Testis (tissue), 2 donors: ENCODE results near the gene SCRN1.

Experiments used
- CTCF ChIP-seq, 3 experiments: fragments of 450-650 bp in 2 of 3; fragments of 200-600 bp in 1 of 3; sonication (generic) in 1 of 3; IDR thresholded peaks; one replicate each; pipeline ENCODE4 v1.5.1; 2016 to 2019; ENCODE audit warnings: antibody characterized with exemption in 3 of 3, mild to moderate bottlenecking in 2 of 3, moderate library complexity in 1 of 3
- POLR2A ChIP-seq: fragments of 450-650 bp; IDR thresholded peaks from one replicate; pipeline ENCODE4 v1.6.1; 2017; ENCODE audit warnings: antibody characterized with exemption, mild to moderate bottlenecking, moderate library complexity

- TF ChIP-seq CTCF (IDR thresholded peaks at IDR 0.05) (no peak), POLR2A (no peak)
Measured at GRCh38 chr7:29885626-29886025, 104.0 kb downstream of the SCRN1 start.
